ENCODE data around the gene SLC9A1.

DNA sequence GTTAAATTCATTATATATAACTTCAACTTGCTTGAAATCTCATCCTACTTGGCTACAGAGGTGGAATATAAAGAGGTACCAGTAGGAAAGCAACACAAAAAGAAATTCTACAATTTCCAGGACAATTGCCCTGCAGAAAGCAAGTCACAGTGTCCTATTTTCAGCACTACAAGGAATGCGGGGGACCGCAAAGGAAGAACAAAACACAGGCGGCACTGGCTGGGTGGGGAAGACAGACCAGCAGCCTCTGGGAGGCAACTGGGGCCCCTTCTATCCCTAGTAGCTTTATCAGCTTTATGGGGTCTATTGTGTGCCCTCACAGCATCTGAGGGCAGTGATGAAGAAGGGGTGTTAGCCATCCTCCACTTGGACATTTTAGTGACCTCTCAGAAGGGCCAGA, 30.5 kb downstream of the SLC9A1 start:
- TF ChIP-seq CTCF (IDR thresholded peaks at IDR 0.05) (no peak), EP300 (IDR thresholded peaks at IDR 0.05) (no peak)
